Testis (tissue), 2 donors: ENCODE results near the gene SSC4D.

Experiments
- CTCF ChIP-seq, 3 experiments: fragments of 450-650 bp in 2 of 3; fragments of 200-600 bp in 1 of 3; sonication (generic) in 1 of 3; IDR thresholded peaks; one replicate each; pipeline ENCODE4 v1.5.1; 2016 to 2019; ENCODE audit warnings: antibody characterized with exemption in 3 of 3, mild to moderate bottlenecking in 2 of 3, moderate library complexity in 1 of 3
- POLR2A ChIP-seq: fragments of 450-650 bp; IDR thresholded peaks from one replicate; pipeline ENCODE4 v1.6.1; 2017; ENCODE audit warnings: antibody characterized with exemption, mild to moderate bottlenecking, moderate library complexity

GRCh38 chr7:76340617-76341131 is 68.8 kb downstream of the SSC4D start:
- no peak for TF ChIP-seq CTCF (IDR thresholded peaks at IDR 0.05)
- no peak for TF ChIP-seq POLR2A
